C4-2B (cell line): ENCODE data around the gene SPO11.

ENCODE experiments used
- ZFX ChIP-seq: fragments of 450-650 bp; IDR thresholded peaks from 2 replicates; pipeline ENCODE4 v1.6.1; 2017
- TF ChIP-seq, protein P1 (sequence below): fragments of 450-650 bp; conservative IDR thresholded peaks from 2 replicates; pipeline ENCODE4 v1.5.1; 2017; ENCODE audit warnings: mild to moderate bottlenecking

DNA sequence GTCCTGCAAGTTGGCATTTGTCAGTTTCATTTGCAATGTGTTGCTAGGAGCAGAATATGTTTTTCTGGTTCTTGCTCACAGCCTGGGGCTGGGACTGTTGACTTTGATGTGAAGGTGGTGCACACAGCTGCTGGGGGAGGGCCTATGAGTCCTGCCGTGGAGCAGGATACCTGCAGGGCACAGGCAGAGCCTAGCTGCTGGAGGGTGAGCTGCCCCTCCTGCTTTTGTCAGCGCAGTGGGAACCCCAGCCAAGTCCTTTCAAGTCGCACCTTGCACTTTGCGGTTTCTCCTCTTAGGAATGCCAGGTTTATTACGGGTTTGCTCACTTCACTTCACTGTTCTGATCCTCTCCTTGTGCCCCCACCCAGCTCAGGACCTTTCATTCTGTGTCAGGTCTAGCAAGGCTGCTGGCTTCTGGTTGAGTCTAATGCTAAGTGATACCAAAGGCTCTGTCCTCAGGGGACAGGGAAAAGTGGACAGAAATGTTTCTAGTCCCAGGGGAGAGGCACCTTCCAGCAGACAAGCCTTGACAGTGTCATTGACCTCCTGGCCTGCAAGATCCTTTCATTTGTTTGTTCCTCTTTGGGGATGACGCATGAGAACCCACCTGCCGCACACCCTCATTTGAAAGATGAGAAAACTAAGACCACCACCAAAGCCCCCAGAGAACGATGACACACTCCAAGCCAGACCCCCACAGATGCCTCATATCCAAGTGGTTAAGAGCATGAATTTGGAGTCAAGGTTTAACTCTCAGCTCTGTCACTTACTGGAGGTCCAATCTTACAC, 2.7 kb upstream of the SPO11 start:
- TF ChIP-seq, protein P1, sequence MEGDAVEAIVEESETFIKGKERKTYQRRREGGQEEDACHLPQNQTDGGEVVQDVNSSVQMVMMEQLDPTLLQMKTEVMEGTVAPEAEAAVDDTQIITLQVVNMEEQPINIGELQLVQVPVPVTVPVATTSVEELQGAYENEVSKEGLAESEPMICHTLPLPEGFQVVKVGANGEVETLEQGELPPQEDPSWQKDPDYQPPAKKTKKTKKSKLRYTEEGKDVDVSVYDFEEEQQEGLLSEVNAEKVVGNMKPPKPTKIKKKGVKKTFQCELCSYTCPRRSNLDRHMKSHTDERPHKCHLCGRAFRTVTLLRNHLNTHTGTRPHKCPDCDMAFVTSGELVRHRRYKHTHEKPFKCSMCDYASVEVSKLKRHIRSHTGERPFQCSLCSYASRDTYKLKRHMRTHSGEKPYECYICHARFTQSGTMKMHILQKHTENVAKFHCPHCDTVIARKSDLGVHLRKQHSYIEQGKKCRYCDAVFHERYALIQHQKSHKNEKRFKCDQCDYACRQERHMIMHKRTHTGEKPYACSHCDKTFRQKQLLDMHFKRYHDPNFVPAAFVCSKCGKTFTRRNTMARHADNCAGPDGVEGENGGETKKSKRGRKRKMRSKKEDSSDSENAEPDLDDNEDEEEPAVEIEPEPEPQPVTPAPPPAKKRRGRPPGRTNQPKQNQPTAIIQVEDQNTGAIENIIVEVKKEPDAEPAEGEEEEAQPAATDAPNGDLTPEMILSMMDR = no peak
- TF ChIP-seq ZFX = no peak
